IPS DF 19.7 (cell line): ENCODE data around the gene NFIL3.

Experiments used
- DNase-seq: peaks from one replicate; pipeline ENCODE4 v3.0.0-alpha.2; 2013; ENCODE audit warnings: low read depth, low spot score

NFIL3 gene

DNA sequence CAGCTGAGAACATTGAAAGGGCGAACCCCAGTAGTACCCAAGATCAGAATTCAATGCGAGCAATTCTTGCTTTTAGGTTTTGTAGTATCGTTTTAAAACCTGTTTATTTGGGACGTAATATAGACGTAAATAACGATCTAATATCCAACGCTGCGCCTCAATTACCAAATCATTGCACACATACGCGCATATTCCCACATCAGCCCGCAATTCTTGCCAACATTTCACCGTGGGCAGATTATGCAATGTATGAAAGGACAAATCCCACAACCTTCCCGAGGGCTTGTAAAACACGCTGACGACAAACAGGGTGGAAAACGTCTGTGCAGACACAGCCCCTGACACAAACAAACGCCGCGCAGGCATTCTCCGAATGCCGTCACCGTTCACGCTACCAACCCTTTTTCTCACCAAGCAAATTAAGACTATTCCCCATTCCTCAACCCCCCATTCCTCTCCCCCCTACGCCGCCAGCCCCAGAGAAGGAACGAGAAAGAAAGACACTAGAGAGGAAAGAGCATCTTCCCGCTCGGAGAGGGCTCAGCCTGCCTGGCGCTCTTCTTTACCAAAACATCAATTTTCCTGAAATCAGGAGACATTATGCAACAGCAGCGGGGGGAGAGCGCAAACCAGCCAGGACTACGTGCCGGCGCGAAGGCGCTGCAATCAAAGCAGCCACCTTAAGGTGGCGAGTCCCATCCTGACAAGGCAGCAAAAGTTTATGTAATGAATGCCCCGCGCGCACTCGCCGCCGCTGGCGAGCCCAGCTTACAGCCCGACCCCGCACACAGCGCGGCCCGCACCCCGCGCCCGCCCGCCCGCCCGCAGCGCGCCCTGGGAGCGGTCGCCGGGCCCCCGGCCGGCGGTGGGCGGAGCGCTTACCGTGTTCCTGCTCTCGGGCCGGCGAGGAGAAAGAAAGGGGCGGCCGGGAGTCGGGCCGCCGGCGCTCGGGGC lies 597 bp downstream of the NFIL3 start:
- no peak for DNase-seq

DNA sequence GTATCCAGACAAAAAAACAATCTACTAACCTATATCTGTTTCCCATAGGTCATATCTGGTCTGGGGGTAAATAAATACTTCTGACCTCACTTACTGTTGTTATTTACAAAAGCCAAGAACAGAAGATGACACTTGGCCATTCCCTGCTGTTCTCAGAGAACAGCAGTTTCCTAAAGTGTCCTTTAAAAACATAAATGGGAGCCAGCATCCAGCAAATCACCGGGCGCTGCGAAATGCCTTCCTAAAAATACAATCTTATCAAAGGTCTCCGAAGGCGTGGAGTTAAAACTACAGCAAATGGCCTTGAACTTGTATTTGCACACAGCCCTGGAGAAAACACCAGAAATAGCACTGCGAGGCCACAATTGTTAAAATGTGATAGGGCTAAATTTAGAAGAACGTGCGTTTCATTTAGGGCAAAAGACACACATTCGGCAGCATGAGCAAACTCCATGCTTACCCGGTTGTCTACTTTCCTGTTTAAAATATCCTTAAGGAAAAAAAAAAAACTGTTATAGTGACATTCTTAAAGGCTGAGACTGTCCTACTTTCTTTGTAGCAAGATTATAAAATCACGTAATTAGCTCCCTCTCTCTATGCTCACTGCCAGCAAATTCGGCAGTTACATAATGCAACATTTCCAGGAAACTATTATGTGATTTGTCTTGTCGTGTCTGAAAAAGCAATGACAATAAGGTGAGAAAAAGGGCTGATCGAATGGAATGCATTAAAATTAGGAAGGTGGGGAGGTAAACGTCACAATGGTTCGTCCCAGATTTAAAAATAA lies 1.5 kb downstream of the NFIL3 start:
- no peak for DNase-seq

DNA sequence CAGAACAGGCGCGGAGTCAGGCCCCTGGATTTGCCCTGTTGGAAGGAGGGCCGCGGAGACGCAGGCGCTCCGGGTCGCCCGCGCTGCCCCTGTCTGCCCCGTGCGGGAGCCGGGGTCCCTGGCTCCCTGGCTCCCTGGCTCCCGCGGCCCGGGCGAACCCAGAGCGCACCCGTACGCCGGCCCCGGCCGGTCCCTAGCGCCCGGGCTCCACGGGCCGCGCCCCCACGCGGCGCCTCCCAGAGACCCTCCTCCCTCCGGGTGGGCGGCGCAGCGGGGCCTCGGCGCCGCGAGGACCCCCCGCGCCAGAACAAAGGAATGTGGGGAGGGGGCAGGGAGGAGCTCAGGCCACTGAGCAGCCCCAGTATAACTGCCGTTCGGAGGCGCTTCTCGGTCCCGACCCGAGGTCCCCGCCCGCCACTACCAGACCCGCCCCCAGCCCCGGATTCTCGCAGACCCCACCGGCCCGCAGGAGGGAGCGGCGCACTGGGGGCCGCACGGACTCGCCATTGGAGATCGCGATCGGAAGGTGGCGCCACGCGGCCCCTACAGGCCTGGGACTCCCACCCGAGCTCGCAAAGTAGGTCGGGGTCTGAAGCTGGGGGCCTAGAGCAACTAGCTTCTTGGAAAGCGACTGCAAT lies 2.4 kb downstream of the NFIL3 start:
- DNase-seq, result no peak

DNA sequence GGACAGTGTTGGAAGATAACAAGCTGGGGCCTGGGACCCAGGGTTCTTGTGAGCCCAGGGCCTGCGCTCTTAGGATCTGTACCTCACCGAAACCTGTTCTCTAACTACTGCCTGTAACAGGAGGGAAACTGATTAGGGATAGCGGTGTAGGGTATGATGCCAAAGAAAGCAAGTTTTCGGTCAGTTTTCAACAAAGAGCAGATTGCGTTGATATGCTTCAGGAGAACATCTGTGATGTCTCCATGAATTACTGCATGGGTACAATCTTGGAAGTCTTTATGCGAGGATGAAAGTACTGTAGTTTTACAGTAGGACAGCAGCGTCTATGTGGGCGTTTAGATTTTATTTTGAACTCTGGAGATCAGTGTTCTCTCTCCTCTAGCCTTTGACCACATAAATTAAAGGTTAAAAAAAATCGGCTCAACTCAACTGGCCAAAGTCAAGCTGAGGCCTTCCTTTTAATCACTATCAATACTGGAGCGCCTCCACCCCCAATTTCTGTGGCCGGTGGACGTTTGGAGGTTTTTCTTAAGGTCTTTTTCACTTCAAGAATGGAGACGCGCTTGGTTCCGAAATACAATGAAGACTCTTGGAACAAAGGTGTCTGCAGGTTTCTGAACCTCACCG lies 3.0 kb downstream of the NFIL3 start:
- DNase-seq, result no peak

DNA sequence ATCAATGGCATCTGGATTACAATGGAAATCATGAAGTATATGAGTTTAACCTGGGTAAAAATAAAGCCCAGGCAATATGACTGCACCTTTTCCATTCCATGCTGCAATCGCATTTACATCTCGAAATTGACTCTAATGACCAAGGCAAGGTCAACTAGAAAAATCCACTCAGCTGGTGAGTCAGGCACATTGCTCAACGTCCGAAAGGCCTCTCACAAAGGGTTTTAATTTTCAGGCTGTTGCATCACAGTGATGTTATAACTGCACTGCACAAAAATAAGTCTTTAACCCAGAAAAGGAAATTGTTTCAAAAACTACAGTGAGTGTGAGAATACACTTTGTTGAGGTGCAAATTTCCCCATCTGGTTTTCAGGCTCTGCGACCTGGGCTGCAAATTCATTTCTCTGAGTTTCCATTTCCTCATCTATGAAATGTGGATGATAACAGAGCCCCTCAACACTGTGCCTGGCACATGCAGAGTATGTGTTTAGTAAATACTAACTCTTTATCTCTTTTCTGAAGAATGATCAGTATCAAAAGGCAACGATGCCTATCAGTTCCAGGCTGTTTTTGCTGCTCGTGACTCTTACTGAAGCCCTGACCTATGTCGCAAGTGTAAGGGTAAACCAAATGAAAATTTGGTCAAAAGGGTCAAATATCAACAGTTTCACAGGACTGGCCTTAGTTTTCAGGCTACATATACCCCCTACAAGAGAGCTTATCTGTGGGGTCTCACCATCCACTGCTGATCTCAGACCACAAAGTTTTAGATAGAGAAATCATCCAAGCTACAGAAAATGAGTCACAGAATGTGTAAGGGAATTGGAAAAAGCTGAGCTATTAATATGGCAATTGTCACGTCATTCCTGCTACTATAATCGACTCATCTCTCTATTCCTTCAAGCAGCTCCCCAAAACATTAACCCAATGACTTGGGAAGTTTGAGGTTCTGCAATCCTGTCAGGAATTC lies 4.1 kb downstream of the NFIL3 start:
- DNase-seq, result no peak

DNA sequence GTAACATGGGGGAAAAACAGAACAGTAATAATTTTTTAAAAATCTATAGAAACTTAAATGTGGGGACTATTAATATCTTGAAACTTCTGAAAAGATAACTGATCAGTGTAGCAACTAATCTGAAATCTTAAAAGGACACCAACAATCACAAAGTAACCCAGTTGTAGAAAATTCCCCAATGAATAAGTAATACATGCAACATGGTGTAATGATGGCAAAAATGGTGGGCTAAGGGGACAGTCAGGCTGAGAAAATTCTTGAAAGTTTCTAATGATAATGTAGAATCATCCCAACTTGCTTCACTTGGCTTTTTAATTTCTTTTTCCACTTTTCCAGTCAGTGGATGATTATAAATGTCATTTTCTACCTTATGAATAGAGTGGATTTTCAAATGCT lies 5.4 kb downstream of the NFIL3 start:
- no peak for DNase-seq

DNA sequence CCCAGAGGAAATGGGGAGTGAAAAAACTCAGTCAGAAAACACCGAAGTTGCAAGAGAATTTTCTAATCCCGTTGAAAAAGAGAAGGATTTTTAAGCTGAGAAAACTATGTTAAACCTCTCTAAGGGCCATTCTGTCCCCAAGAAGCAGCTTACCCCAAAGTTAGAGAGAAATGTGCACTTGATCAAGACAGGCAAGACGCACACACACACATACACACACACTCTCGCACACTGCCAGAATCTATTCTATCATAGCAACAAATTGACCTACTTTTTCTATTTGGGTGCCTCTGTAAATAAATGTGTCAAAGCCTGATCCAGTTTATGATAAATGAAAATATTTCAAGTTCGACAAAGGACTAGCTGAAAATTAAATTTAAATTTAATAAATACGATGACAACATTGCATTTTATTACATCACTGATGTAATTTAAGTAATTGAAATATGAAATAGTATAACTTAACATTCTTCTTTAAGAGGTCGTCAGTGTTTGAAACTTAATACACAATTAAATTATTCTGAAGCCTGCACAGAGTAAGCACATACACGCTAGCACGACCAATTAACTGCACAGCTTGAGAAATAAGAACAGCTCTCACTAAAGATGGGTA lies 5.9 kb downstream of the NFIL3 start:
- no peak for DNase-seq

DNA sequence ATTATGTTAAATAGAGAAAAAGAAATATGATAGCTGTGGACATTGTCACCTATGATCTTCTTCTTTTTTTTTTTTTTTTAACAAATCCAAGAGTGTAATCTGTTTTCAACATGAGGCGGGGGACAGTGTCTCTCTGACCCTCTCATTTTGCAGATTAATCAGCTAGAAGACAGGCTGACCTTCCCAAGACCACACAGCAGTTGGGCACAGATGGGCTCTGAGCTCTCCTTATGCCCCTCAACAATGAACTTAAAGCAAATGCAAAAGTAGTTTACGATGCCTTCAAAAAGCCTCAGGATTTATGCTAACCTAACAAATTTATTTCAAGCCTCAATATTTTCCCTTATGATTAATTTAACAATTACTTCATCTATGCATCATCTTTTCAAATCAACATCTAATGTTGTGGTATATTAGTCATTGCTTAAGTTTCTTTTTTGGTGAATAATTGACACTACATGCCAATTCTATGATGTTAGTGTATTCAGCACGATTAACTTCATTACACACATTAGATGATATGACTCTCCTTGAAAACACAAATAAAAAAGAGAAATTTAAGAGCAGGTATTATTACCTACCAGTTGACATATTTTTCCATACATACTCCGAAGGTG lies 7.4 kb downstream of the NFIL3 start:
- DNase-seq, result no peak

DNA sequence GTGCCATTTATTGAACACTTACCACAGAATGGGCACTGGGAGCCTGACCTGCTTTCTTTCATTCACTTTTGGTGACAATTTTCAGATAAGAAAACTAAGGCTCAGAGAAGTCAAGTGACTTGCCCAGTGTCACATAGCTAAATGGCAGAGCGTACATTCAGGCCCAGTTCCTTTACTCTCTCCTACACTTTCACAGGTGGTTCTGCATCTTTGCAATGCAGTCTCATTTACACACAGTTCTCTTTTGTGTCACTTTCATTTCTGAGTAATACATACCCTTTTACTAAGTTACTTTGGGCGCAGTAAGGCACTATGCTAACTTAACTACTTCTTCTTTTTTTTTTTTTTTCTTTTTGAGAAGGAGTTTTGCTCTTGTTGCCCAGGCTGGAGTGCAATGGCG lies 8.3 kb downstream of the NFIL3 start:
- DNase-seq, result no peak

DNA sequence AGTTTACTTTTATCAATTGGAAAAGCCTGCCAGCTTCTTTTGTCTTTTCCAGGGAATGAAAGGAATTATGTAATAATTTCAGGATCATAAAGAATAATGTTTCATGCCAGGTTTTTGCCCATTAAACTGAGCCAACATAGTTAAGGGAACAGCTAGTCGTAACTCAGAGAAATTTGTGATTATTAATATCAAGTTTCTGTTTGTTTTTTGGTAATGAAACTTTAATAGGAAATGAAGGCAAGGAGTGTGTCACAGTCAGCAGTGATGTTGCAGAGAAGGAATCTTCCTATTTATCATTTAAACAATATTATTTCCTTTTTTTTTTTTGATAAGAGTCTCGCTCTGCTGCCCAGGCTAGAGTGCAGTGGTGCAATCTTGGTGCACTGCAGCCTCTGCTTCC lies 10.7 kb downstream of the NFIL3 start:
- no peak for DNase-seq

DNA sequence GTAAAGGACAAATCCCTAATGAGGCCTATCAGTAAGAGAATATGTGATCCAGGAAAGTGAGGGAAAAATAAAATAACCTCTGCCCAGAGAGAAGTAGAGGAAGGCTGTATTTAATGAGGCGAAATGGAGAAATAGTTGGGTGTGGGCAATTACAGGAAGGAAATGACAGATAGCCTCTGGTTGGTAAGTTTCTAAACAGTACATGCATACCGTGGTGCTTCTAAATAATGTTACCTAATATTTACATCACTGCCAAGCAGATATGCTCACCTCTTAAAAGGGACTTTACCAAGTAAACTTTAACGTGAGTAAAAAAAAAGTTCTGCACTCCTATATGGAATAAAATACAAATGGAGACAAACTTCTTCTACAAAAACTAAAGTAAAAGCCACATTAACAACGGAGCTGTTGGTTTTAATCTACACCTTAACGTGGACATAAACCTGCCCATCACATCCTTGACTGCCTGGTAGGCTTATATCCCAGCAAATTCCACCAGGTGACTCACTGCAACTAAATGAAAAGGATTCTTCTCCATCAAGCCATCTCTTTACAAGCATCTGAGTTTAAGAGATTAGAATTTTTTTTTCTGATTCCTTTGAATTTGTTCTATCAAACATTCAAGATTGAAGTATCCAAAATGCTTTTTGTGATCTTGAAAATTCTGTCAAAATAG lies 12.4 kb downstream of the NFIL3 start:
- no peak for DNase-seq

DNA sequence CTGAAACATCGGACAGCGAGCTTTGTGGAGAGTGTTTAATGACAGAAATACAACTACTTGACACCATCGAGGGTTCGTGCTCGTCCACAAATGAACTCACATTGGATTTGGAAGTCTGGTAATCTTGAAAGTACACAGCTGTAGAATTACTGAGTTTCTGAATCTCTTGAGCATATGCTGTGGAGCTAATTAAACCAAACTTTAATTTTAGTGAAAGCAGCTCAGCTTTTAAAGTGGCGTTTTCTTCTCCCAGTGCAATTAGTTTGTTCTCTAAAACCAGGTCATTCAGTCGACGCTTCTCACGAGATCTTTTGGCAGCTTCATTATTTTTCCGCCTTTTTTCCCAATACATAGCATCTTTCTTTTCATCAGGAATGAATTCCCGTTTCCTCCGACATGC lies 13.5 kb downstream of the NFIL3 start:
- no peak for DNase-seq

DNA sequence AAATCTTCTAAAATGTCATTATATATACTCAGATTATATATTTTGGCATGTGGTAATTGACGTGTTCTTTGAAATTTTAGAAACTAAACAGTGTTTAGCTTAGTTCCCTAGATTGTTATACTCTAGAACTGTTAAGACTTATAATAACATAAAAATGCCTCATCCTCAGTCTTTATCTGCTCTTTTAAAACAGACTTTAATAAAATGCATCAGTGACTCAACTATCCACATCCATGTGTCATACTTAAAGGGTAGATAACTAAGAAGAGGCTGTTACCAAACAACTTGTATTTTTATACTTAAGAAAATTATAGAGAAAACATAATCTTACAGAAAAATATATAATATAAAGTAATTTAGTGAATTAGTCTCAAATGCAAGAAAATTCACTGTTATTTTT lies 15.2 kb downstream of the NFIL3 start:
- no peak for DNase-seq

DNA sequence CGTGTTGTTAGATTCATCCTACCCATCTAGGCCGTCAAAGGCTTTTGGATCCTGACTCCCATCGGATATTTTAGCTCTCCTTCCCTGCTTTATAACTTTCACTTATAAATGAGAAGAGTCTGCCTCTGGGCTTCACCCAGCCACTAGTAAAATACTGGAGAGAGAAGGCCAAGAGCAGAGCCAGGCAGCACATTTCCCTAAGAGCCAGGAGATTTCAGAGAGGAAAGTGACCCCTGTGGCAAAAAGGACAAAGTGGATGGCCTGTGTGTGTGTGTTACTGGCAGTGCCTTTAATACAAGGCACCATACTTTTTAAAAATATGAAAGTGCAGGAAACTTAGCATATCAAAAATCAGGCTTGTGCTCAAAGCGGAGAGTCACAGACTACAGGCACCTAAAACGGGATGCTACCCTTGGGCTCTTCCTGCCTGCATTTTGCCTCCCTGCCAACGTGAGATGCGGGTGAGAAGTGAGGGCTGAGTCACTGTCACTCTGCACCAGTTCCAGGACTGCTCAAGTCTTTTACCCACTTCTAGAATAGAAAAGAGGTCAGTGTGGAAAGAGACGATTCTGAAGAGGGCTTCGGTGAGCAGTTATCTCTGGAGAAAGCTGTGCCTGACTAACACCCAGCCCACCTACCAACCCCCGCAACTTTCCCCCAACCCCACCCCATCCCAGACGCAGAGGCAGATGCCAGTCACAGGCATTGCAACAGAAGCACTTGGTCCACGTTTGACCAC lies 15.9 kb downstream of the NFIL3 start:
- DNase-seq, result no peak

DNA sequence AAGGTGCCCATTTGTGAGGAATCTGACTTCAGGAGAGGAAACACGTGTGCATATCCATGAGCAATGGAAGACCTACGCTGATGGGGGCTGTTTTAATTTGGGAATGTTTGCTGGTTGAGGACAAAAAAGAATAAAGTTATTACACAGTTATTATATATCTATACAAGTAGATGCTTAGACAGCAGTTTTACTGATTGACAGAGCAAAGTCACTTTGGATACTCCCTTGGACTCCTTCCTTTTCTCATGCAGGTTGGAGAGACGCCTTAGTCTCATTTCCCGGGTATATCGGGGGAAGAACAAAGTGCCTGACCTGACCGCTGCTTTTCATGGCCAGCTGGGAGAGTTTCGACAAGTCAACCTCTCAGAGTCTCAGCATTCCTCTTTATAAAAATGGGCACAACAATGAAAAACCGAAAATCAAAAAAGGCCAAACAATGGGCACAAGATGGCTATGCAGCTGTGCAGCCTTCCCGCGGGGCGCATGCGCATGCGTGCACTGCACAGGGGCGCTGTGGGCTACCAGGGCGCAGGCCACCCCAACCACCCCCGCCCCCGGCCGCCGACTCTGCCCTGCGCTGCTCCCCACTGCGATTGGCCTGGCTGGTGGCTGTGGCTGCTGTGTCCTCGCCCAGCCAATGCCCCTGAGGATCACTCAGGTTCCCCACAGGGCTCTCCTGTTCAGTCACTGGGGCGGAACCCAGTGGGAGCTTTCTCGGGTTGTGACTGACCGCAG lies 18.1 kb downstream of the NFIL3 start:
- DNase-seq, result no peak

DNA sequence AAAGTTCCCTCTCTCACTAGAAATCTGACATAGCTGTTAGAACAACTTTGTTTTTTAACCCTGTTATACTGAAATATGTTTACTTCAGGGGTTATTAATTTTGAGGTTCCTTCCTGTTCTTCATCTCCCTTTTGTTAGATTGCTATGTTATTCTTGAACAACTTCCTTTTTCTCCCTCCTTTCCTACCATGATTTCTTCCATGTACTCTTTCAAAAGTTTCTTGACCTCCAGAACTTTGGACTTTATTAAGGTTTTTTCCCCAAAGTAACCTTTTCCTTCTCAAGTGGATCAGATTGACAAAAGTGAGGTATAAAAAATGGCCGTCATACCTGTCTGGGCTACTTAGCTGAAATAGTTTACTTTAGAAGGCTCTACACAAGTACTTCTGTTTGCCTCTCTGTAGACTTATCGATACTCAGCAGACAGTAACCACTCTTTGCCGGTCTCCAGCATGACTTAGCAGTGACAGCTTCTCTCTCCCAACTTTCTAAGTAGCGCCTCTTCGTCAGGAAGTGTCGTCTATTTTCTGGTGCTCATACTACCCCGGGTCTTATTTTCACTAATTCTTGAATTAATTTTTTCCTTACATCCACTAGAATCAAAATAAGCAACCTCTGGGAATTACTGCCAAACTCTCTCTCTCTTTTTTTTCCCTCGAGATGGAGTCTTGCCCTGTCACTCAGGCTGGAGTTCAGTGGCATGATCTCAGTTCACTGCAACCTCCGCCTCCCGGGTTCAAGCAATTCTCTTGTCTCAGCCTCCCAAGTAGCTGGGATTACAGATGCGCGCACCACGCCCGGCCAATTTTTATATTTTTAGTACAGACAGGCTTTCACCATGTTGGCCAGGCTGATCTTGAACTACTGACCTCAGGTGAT lies 19.7 kb downstream of the NFIL3 start:
- DNase-seq, result no peak

DNA sequence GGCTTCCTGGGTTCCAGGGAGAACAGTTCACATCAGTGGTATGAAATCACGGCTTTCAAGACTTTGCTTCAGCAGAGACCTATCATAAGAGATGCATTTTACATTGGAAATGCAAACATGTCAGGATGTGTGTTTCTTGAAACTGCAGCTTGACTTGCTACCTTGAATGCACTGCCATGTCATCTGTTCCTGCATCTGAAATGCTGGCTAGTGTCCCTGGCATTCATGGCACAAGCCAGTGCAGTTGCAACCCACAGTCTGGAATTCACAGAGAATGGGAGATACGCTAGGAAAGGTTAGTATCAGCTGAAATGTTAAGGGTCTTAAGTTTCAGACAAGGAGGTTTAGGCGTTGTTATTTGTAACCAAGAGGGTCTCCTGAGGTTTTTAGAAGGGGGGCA lies 24.7 kb downstream of the NFIL3 start:
- no peak for DNase-seq
